NCI-H128 (cell line): ENCODE data around the gene CLDN34.
A peak's percentile ranks its signal among the peaks of the same experiment; 100 is the strongest.

ENCODE experiments used
- DNase-seq: peaks from one replicate; lab custom pipeline; 2025; ENCODE audit not compliant: unreplicated experiment; lab: John Stamatoyannopoulos, UW

The CLDN34 gene

DNA sequence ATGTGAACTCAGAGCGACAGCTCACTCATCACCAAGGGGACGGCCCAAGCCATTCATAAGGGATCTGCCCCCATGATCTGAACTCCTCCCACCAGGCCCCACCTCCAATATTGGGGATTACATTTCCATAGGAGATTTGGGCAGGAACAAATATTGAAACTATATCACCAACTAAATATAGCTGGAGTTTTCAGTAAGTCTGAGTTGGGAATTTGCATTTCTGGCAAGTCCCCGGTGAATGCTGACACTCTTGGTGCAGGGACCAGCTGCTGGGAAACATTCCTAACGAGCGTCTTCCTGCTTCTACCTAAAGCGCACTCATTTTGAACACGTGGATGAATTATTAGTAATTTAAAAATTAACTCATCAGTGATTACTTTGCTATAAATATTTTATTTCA, 13.2 kb downstream of the CLDN34 start:
- no peak for DNase-seq

DNA sequence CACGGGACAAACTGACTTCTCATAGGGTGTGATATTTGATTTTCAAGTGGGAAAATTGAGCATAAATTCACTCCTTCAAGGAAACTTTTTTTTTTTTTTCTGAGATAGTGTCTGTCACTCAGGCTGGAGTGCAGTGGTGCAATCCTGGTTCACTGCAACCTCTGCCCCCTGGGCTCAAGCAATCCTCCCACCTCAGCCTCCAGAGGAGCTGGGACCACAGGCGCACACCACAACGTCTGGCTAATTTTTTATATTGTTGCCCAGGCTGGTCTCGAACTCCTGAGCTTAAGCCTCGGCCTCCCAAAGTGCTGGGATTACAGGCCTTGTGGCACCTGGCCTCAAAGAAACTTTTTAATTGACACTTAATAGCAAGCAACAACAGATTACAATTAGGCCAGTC, 13.8 kb downstream of the CLDN34 start:
- no peak for DNase-seq

DNA sequence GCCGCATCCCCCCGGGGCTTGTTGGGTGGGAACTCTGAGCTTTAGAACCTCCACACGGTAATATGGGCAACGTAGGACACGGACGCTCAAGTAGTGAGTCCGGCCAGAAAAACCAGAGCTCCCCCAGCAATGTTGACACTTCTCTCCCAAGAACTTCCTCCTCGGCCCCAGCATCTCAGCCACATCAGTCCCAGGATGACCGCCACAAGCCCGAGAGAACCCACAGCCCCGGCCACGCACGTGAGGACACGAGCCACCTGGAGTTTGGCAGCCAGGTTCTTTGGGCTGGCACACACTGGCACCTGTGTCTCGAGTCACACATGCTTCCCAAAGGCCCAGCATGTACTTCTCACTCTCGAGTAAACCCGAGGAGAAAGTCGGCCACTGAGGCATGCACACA, 16.3 kb downstream of the CLDN34 start:
- DNase-seq: no peak

DNA sequence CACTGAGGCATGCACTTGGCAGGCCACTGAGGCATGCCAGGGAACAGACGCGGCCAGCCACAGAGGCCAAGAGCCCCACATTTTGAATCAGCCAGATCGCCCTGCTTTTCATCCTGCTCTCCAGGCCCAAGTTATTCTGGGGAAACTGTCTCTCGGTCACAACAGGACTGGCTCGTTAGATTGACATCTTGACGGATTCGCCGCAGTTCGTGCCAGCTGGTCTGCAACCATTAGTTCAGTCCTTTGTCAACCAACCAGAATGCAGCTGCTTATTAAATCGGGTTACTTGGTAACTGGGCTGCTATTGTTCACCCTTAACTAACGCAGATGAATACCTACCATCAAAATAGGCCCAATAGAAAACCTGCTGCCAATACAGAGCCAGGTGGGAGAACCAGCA, 16.7 kb downstream of the CLDN34 start:
- DNase-seq: no peak

DNA sequence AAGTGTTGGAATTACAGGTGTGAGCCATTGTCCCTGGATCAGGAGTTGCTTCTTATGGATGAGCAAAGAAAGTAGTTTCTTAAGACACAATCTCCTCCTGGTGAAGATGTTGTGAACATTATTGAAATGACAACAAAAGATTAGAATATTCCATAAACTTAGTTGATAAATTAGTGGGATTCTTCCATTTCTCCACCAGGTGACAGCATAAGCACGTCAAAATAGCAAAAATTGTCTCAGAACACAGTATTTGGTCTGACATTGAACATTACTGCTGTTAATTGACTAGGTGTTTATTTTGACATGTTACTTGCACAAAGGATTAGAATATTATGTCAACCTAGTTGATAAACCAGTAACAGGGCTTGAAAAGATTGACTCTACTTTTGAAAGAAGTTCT, 21.6 kb downstream of the CLDN34 start:
- no peak for DNase-seq

DNA sequence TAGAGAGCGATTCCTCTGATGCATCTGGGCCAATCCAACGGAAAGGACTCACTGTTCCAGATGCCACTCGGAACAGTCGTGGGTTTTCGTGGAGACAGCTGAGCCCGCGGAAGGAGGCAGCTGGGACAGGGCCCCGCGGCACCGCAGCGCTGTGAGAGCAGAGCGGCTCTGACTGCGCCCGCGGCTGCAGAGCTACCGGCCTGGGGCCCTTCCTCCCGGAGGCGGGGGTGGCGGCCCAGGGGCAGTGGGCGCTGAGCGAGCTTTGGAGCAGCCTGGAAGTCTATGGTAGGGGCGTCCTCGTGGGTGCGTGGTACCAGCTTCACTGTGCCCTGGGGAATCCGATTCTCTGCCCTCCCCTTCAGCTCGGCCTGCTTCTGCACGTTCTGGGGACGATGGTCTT, 24.9 kb downstream of the CLDN34 start:
- no peak for DNase-seq

DNA sequence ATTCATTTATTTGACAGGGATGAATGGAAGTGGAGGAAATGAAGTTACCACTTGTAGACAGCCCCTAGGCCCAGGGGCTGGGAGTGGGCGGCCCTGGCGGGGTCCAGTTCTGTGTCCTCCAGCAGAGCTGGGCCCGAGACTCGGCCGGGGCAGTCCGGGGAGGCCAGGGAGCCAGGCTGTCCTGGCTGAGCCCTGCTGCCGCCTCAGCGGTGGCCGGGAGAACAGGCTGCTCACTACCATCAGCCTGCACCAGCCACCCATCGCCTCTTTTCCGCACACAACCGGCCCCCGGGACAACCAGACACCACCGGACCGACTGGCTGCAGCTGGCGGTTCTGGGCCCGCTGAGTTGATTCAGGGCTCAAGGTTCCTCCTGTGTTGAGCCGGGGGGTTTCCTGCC, 25.6 kb downstream of the CLDN34 start:
- no peak for DNase-seq

DNA sequence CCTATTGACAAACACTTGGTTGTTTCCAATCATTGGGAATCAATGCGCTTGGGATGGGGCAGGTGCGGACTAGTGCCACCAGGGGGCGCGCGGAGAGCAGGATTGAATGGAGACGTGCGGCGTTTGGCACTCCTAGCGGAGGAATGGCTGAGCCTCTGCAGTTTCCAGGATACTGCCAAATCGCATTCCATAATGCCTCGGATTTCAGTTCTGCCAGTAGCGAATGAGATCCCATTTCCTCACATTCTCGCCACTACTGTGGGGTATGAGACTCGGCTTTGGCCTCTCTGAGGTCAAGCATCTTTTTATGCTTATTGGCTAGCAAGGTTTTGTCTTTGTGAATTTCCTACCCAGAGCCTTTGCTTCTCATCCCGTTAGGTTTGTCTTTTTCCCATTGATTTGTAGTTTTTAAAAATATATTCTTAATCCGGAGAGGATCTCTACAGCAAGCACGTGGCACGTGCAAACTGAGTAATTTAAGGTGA, 28.7 kb downstream of the CLDN34 start:
- DNase-seq: peak; percentile 18

DNA sequence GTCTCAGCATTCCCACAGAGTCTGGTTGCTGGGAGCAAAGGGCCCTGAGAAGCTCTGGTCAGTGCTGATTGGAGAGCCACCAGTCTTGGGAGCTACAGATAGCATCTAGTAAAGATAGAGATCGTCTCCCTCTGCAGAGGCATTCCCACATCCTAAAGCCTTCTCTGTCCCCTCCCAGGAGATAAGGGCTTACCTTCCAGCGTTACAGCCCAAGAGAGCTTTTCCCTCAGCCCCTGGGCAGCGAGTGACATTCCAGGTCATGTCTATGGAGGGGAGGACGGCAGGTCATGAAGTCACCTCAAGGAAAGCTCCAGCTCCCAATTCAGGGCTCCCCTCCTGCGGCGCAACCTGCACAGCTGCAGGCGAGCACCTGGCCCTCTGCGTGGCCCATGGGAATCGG, 29.9 kb downstream of the CLDN34 start:
- no peak for DNase-seq

DNA sequence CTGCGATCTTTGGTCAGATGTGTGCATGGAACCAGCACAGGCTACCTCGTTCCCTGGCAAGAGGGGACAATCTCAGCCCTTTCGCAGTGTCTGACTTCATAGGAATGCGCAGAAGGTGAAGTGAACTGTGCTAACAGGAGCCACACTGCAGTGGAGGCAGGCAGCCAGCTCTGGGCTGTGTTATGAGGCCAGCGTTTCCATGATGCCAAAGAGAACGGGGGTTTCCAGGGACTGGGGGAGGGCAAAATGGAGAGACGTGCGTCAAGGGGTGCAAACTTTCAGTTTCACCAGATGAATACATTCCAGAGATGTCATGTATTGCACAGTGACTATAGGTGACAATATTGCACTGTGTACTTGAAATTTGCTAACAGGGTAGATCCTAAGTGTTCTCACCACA, 30.4 kb downstream of the CLDN34 start:
- DNase-seq: no peak

DNA sequence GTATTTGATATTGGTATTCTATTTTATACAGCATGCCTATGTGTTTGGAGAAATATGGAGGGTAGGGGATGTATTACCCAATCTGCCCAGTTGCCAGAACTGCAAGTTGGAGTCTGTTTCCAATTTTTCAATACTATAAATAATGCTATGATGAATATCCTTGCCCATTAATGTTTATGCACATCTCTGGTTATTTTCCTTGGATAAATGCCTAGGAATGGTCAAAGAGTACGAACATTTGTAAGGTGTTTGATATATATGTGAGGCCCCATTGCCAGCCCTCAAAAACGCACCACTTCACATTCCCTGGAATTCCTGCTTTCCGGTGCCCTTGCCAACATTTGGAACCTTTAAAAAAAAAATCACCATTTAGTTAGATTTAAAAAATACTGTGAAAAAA, 34.3 kb downstream of the CLDN34 start:
- no peak for DNase-seq

DNA sequence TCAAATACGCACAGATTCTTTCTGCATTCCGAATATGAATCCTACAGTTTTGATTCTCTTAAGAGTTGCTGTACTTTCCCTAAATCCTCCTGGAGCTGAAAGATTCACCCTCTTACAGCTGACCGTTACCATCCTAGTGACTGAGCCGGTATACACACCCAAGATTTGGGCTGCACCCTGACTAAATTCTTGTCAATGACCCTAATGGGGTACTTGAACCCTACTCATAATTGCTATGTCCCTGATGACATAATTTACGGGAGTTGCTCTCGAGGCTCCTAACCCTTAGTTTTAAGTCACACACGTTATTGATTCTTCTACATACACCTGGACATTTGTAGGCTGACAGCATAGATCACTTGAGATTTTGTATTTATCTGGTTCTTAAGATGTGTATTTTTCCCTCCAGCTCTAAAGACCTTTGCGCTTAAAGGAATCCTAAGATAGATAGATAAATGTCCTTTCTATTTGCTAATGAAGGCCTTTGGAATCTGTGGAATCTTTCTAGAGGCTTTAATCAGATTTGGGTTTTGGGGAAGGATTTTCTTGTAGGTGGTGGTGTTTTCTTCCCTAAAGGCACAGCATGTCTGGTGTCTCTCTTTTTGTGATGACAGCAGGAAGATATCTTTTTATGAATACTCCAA, 37.8 kb downstream of the CLDN34 start:
- no peak for DNase-seq

DNA sequence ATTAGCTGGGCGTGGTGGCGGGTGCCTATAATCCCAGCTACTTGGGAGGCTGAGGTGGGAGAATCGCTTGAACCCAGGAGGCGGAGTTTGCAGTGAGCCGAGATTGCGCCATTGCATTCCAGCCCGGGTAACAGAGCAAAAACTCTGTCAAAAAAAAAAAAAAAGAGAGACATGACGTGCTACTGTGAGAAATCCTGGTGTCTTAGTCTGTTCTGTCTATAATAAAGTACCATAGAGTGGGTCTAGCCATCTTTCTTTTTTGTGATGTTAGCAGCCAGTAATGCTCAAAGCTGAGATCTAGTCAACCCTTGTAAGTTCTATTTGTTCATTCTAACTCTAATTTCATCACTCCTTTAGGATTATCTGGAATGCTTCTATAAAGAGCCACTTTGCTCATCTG, 38.9 kb downstream of the CLDN34 start:
- DNase-seq: no peak

DNA sequence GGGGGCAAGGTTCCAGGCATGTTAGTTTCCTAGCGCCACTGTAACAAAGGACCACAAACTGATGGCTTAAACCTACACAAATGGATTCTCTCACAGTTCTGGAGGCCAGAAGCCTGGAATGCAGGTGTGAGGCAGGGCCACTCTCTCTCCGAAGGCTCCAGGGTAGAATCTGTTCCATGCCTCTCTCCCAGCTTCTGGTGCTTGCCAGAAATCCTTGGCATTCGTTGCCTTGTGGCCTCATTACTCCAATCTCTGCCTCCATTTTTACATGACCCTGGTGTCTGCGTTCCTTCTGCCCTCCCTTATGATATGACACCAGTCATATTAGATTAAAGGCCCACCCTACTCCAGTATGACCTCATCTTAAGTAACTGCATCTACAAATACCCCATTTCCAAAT, 39.6 kb downstream of the CLDN34 start:
- DNase-seq: no peak

DNA sequence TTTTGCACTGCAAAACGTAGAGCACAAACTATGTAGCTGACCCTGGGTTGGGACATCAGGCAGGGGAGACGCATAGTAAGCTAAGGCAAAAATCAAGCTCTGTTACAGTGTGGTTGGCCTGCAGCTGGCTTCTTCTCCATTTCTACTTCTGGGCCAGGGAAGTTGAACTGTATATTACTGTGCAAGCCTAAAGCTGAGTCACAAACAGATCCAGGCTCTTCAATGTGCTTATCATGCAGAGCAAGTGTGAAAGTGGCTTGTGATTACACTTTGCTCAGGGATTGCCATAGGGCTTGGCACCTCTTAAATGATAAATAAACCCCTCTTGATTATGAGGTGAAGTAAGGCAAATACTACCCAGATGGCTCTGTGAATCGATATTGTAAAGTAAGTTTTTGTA, 40.5 kb downstream of the CLDN34 start:
- no peak for DNase-seq

DNA sequence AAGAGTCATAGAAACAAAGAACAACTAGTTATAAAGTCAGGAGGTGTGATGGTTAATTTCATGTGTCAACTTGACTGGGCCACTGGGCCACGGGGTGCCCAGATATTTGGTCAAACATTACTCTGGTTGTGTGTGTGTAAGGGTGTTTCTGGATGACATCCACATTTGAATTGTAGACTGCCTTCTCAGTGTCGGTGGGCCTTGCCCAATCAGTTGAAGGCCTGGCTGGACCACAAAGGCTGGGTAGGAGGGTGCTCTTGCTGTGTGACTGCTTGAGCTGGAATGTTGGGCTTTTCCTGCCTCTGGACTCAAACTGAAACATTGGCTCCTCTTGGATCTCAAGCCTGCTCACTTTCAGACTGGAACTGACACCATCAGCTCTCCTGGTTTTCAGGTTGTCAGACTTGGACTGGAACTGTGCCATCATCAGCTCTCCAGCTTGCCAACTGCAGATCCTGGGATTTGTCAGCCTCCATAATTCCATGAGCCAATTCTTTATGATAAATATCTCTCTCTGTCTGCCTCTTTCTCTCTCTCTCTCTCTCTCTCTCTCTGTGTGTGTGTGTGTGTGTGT, 41.4 kb downstream of the CLDN34 start:
- no peak for DNase-seq

DNA sequence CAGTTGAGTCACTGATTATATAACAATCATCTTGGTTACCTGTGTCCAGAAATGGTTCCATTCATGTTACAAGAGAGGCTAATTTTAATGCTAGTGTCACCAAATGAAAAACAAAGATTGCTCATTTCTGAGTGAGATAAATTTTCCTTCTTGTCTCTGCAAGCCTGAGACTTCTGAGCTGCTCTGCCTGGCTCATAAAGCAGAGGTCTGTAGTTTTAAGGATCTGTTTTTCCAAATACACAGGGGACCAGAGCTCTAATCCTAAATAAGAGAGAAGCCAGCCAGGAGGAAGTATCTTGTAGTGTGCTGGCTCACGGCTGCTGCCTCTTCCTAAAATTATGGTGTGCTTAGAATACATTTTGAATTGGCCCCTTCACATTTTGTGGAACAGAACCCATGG, 42.6 kb downstream of the CLDN34 start:
- no peak for DNase-seq

DNA sequence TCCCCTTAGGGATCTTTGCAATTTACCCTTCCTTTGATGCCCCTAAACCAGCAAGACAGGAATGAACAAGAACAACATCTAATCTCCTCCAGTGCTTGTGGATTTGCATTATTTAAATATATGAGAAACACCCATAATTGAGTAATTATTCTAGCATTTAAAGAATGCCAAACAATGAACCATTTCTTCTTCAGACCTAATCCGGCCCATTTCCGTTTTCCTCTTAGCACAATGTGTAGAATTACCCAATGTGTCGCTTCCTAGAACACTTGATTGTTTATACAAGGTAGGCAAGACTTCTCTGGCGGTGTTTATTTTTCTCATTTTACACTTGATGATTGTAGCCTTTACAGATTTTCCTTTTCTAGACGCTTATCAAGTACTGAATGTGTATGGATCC, 43.5 kb downstream of the CLDN34 start:
- DNase-seq: no peak

DNA sequence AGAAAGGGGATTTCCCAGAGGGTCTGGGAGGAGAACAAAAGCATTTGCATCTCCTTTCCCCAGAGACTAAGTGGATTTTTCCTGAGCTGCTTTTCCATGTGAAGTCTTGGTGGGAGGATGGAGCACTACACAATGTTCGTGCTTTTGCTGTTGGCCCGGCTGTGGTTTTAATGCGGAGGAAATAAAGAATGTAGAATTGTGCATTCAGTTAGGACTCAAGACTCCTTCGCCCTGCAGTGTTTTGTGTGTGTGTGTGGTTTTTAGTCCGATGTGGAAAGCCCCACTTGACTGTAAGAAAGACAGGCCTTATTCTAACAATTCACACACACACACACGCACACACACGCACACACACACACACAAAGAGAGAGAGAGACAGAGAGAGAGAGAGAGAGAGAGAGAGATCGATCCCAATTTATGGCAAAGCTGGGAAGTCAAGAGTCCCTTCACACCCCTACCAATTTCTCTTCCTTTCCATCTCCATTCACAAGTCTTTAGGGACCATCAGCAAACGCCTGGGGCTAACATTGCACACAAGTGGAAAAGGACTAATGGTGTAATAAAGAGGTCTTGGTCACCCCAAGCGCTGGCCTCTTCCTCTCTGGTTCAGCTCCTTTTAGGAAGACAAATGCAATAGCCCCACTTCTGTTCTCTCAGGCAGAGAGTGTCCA, 44.2 kb downstream of the CLDN34 start:
- no peak for DNase-seq

DNA sequence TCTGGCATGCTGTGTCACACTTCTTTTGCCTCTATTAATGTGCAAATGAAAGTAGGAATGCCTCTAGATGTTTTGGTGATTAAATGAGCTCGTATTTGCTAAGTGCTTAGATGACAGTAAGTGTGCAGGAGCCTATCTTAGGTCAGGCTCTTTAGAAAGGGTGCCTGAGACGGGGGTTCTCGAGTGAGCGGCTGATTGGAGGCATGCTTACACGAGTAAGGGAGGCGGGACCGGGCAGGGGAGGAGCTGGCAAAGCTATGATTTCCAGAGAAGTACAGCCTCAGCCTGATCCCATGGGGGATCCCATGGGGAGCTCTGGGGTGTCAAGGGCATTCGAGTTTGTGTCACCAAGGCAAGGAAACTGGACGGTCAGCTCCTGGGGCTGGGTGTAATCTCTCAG, 44.8 kb downstream of the CLDN34 start:
- no peak for DNase-seq

DNA sequence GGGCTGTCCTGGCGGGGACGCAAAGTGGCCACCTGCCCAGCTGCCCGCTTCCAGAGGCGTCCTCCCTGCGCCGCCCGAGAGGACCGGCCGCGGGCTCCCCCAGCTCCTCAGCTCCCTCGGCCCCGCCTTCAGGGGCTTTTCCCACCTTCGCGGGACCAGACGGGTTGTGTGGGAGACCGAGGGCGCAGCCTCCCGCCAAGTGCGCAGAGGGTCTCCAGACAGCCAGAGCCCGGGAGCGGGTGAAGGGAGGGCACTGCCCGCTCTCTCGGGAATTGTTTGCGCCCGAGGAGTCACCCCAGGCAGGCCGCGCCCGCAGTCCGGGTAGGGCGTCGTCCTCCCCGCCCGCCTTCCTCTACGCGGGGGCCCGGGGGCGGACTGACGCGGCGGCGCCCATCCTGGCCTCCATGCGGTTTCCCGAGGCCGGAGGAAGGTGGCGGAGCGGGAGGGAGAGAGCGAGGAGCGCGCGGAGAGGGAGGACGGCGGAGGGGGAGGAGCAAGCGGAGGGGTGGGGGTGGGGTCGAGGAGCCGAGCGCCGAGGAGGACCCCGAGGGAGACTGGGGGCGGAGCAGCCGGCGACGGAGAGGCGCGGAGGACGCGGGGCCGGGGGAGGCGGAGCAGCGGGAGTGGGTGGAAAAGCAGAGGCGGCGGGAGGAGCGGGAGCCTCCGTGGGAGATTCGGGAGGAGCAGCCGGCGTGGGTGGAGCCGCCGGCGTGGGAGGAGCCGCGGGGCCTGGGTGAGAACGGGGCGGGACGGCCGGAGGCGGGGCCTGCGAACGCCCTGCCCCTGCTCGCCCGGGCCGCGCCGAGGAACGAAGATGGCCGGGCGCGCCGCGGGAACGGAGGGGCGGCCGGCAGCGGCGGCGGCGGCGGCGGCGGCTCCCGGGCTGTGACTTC, 47.5 kb downstream of the CLDN34 start:
- DNase-seq: peak; percentile 54

DNA sequence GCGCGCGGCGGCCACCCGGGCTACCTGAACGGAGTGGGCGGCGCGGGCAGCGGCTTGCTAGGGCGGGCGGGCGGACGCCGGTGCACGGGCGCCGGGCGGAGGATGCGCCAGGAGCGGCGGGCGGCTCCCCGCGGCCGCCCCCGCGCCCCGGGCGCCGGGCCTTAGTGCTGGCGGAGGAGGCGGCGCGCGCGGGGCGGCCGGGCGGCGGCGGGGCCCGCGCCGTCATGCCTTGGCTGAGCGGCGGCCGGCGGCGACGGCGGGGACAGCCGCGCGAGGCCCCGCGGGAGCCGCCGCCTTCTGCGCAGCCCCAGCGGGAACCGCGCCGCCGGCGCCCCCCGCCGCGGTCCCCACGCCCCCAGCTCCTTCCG, 48.2 kb downstream of the CLDN34 start:
- no peak for DNase-seq
